ENCODE results near the gene CRACR2B.

CRACR2B gene

DNA sequence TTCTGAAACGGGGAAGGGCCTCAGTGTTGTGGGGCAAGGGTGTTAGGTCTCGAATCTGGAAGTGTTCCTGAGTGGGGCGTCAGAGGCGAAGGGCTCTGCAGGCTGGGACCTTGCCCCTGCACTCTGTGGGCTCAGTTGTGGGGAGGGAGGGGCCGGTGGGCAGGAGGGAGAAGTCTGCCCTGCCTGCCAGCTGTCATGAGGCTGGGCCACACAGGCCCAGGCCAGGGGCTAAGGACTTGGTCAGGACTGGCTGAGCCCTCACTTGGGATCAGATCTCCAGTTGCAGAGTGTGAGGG is at the start of gene CRACR2B:
CRACR2B (plus strand) TSS at position 23 of the 296 bp plus-strand sequence. CDS start 689 bp downstream, outside the sequence.
- no peak for DNase-seq

DNA sequence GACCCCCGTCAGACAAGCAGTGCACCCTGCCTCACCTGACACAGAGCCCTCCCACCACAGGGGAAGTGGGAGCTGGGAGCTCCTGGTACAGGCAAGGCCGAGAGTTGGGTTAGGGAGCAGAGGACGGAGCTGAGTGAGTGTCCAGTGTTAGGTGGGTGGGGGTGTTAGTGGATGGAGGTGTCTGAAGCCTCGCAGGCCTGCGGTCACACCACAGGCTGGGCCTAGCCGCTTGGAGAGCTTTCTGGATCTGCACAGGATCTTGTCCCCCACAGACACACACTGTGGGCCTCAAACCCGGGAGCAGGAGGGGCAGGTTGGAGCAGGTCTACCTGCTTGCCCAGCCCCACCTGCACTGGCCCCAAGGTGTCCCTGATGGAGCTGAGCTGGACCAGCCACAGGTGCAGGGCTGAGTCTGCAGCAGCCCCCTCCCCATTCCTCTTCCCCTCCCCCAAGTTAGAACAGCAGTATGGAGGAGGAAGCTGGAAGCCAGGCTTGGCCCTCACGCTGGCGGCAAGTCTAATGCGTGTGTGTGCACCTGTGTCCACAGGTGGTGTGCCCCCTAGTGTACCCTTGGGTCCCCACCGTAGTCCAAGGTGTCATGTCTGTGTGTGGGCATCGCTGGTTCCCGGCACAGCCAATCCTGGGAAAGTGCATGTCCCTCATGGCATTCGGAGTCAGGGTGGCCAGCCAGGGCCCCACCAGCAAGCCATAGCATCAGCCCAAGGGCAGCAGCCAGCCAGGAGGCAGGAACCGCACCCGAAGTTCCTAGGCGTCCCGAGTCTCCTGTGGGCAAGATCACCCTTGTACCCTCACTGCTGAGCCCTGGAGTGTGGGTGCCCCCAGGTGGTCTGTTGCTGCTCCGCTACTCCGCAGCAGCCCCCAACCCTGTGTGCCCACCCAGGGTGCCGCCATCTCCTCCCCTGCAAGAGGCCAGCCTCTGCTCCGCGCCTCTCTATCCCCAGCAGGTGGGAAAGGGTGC is 48.5 kb upstream of the CRACR2B start:
- DNase-seq = no peak

DNA sequence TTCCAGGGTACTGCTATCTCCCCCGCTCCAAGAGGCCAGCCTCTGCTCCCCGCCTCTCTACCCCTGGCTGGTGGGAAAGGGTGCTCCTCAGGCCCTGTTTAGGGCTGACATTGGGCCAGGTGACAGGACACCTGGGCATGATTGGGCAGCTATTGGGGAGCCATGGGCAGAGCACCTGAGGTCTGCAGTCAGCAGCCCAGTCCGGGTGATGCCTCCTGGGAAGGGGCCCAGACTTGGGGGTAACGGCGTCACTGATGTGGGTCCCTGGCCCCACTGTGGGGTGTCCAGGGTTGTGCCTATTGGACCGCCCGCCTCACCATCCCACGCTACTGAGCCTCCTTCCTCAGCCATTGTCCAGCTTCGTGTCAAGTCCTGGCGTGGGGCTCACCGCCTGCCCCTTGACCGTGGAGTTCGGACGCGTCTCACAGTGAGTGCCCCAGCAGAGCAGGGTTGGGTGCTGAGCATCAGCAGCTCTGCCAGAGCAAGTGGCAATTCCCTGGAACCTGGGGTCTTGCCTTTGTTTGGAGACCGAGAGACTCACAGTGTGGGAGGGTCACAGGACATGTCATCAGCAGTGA is 47.7 kb upstream of the CRACR2B start:
- DNase-seq = no peak

DNA sequence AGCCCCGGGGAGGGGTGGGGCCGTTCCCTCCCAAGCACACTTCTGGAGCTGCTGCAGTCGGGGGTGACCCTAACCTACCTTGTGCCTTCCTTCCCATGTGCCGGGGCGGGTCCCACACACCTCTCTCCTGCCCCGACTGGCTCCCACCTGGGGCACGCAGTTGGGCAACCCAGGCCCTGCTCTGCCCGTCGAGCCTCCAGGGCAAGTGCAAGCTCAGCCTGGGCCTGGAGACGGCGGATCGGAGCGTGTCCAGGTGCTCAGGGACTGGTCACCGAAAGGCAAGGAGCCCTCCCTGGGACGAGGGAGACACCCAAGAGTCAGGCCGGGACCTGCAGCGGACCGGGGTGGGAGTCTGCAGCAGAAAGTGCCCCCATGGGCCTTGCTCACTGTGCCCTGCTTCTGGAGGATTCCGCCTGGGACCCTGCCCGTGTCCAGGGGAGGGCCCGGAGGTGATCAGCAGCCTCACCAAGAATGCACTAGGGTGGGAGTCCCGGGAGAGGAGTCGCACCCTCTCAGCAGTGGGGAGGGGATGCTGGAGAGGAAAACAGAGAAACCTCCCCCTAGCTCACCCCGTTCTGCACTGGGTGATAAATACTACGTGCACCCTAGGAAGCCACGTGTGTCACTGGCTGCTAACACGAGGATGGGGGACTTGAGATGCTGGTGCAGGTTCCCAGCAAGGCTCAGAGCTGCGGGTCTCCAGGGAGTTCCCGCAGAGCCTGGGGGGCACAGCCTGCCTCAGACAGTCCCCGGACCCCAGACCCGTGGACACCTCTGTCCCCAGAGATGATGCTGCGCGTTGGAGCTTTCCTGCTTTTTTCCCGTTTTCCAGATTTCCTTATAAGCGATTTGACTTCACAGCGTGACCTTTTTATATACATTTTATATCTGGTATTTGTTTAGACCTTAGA is 45.2 kb upstream of the CRACR2B start:
- DNase-seq = no peak

DNA sequence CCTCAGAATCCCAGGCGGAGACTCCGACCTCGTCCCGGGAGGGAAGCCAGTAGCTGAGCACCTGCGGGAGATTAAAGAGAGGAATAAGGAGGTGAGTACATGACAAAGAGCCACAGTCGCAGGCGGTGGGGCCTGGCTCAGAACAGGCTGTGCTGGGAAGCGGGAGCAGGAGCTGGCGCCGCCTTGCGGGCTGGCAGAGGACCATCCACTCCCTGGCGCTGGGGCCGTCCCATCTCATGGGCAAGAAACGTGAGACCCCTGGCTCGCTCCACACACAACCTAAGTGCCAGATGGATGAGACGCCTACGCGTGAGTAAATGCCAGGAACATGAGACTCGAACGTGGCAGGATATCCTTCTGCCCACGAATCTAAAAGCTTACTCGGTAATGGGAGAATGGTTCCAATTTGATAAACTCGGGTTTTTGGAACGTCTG is 44.1 kb upstream of the CRACR2B start:
- peak; percentile 80 to 94 for DNase-seq

GRCh38 chr11:786235-787083 is 41.3 kb upstream of the CRACR2B start:
- no peak for DNase-seq

DNA sequence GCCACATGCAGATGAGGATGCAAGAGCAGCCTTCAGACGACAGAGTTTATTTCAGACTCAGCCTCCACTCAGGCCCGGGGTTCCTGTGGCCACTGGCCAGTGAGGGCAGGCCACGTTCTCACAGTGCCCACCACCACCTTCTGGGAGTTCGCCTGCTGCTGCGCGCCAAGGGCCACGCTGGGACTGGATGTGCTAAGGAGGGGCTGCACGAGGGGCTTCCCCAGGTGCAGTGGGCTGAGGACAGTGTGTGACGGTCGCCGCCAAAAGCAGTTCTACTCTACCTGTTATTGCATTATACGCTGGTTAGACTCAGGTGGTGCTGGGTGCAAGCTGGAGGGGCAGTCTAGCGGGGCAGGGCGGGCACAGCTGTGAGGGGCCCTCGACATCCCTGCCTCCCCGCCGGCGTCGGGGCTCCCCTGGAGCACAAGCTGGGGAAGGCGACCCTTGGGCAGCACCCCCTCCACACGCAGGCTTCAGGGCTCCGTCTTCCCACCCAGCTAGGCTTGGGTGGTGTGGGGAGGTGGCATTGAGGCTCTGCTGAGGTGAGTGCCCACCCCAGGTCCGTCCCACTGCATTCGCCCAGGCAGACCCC is 40.5 kb upstream of the CRACR2B start:
- DNase-seq = no peak

DNA sequence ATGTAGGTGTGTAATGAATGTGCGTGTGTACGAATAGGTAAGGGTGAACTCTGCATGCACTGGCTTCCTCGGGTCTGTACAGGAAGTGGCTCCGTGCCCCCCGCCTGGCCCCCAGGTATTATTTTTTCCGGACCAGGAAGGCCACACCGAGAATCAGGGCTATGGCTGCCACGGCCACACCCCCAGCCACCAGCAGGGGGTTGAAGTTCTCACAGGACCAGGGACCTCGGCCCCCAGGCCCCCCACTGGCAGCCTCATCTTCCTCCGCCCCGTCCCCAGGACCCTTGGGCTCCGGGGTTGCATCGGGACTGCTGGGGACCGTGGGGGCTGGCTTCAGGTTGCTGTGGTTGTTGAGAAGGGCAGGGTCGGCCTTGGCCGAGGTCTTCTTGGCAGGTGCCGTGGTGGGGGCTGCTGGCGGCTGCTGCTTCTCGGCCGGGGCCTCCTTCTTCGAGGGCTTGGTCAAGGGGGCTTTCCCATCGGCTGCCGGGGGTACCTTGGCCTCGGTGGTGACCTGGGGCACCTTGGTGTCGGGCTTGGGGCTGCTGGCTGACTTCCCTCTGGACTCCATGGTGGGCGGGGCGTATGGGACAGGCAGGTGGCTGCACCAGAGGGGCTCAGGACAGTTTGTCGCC is 39.6 kb upstream of the CRACR2B start:
- no peak for DNase-seq

- DNase-seq = no peak
These were observed 38.5 kb upstream of the CRACR2B start for GRCh38 chr11:788953-789940.

DNA sequence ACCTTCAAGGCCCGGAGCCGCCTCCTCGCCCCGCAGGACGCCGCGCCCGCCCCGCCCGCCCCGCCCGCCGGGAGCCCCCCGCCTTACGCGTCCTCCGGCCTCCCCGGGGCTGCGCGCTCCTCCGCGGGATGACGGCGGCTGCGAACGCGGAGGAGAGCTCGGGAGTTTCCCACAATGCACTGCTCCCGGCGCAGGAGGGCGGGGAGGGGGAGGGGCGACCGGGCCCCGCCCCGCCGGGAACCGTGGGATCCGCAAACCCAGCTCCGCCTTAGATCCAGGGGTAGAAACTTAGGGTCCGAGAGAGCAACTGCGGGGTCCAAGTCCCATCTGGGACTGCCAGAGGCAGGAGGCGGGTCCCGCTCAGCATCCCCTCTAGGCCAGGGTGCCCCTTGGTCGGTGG is 37.8 kb upstream of the CRACR2B start, which contains the start of gene CEND1:
CEND1 (minus strand) TSS at position 148 of the 400 bp plus-strand sequence. CDS start 1,514 bp downstream, outside the sequence.
- DNase-seq = no peak

DNA sequence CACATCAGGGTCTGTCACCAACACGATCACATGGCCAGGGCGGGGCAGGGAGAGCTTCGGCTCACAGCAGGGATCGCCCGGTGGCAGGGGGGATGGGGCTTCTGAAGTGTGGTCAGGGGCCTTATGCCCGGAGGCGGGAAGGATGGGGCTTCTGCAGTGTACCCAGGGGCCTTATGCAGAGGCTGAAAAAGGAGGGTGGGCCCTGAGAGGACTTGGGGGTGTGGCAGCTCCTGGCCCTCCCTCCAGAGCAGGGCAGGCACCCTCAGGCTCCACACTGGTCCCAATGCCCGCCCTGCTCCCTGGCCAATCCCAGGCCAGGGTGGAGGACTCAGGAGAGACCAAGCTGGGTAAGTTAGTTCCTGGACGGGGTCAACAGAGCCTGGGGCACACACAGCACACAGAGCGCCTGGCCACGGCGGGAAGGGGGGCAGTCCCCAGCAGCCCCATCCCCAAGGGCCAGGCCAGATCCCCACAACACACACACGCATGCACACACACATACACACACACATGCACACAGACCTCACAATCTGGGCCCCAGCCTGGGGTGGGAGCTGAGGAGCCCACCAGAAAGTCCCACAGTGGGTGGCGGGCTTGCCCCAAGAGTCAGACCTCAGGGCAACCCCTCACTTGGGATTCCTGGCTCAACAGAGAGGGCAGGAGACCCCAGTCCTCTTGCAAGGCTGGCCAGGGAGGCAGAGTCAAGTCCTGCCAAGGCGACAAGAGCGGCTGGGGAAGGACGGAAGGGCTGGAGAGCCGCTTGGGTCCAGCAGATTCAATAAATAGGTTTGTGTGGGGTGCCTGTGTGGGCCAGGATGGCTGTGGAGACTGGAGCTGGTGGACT is 36.8 kb upstream of the CRACR2B start:
- DNase-seq = no peak

DNA sequence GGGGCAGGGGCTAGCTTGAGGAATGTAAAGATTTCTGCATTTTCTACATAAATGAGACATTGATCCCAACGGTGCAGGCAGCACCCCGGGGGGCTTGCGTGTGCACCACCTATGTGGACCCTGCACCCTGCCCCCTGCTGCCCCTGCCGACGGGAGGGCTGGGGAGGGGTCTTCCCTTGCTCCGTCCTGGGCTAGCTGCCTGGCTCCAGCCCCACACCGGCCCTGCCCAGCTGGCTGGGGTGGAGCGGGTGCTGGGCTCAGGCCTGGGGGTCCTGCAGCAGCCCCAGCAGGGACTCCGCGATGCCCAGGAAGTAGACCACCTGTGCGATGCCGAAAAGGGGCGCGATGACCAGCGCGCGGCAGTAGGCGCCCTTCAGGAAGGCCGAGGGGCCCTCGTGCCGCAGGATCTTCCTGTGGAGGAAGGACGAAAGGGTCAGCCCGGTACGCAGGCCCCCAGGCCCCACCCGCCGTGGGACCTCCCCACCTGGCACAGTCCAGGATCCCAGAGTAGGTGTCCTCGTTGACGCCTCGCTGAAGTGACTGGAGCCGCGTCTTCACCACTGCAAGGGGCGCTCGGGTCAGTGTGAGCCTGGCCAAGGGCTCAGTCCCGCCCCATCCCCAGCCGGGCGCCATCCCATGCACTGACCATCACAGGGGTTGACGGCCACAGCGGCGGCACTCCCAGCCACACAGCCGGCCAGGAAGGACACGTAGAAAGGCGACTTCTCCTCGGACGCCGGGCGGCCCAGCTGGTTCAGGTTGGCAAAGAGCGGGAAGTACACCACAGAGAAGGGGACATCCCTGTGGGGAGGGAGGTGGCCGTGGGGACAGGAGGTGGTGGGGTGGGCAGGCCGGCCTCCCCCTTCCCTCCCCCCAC is 35.8 kb upstream of the CRACR2B start:
- no peak for DNase-seq

- no peak for DNase-seq
These were observed 35.2 kb upstream of the CRACR2B start for GRCh38 chr11:792535-792821.

- DNase-seq = no peak
These were observed 34.8 kb upstream of the CRACR2B start for GRCh38 chr11:792873-793272.

DNA sequence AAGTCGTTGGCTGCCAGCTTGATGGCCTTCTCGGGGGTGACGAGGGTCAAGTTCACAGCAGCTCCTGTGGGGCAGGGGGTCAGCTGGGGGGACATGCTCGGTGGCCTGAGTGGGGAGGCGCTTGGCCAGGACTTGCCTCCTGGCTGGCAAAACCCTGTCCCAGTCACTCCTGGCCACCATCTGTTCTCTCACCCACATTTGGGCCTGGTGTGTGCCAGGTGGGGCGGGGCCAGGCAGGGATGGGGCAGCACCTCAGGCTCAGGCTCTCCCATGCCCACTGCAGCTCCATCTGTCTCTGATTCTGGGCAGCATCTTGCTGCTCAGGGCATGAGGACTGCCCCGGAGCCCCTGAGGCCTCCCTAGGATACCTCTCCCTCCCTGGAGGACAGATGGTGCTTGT is 34.2 kb upstream of the CRACR2B start:
- peak; percentile 83 to 89 for DNase-seq

DNA sequence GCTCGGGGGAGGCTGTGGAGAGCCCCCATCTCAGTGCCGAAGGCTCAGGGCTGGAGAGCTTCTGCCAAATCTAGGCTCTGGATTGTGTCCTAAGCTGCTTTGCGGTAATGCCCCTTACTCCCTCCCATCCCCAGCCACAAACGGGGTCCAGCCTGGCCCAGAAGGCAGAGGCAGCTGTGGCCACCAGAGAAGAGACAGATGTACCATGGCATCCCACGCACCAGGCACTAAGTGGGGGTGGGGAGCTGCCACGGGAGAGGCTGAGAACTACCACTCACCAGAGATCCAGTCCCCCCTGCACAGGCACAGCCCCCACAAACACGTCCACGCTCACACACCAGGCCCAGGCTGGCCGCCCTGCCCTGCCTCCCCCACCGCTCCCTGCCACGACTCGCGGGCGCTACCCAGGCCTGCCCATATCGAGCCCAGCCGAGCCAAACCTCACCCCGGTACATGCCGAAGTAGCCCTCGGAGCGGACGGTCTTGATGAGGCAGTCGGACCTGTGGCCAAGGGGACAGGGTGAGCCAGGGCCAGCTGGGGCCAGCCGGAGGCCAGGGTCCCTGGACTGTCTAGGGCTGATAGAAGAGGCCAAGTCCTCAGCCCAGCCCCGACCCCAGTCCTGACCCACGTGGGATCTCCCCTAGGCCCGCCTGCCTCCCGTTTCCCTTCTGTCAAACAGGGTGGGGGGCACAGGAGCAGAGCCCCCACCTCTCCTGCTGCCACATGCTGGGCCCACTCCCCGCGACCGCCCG is 33.5 kb upstream of the CRACR2B start:
- no peak for DNase-seq
